ENCODE measurements around the gene TTC8.
A peak's percentile ranks its signal among the peaks of the same experiment; 100 is the strongest.
"Not testable (repeated sequence)": the region's sequence is repeated elsewhere in the genome, so short reads cannot be mapped to it uniquely, and the experiment has no call there.

TTC8 gene

DNA sequence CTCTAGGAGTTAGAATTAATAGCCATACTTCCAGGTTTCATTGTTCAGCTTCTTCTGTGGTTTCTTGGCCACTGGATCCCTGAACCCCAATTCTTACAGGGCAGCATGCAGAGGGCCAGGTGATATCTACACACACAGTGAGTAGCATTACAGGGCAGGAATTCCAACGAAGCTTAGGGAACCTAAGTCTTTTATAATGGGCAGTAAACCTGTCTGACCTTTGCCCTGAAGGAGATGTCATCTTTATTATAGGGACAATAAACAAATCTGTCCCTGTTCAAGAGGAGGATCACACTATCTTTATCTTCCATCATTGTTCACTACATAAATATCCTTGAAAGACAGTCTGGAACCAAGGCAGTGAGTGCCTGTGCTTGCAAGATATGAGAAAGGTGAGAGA, 20.0 kb upstream of the TTC8 start:
- DNase-seq (no peak), ATAC-seq (no peak)
- Mint-ChIP-seq H3K27me3 (peaks cover 35% of the 10 kb centered on the region), H3K27ac (no peak overlapping the region), H3K4me1 (no peaks in the 10 kb centered on the region), H3K36me3 (ENCODE audit: low read depth) (no peaks in the 10 kb centered on the region), H3K9me3 (peaks cover 4% of the 10 kb centered on the region), H3K4me3 (no peak overlapping the region)

- no peak for DNase-seq
- no peaks in the 10 kb centered on the region for H3K4me1 Mint-ChIP-seq
- no peak overlapping the region for H3K4me3 Mint-ChIP-seq
- H3K27ac Mint-ChIP-seq, result no peak overlapping the region
- H3K9me3 Mint-ChIP-seq, result peaks cover 4% of the 10 kb centered on the region
- peaks cover 18% of the 10 kb centered on the region for H3K27me3 Mint-ChIP-seq
- no peaks in the 10 kb centered on the region for H3K36me3 Mint-ChIP-seq (ENCODE audit: low read depth)
- no peak for ATAC-seq
These were observed 16.1 kb upstream of the TTC8 start for GRCh38 chr14:88808359-88808758.

DNA sequence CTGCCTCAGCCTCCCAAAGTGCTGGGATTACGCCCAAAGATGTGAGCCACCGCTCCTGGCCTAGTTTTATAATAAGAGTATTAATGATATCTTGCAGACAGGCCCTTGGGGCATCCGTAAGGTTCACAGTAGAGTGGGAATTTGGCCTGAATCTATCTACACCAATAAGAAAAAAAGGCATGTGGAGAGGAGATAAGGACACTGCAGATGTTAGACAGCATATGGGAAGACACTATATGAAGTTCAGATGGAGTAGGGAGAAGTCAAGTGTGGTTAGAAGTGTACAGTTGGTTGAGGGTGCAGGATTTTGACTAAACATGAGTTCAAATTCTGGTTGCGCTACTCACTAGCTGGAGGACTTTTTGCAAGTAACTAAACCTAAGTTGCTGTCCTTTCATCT, 8.5 kb upstream of the TTC8 start:
- Mint-ChIP-seq H3K36me3 (ENCODE audit: low read depth) (no peaks in the 10 kb centered on the region), H3K4me3 (no peak overlapping the region), H3K27ac (no peak overlapping the region), H3K9me3 (no peaks in the 10 kb centered on the region), H3K4me1 (no peaks in the 10 kb centered on the region), H3K27me3 (peaks cover 9% of the 10 kb centered on the region)
- DNase-seq (no peak), ATAC-seq (no peak)

- H3K27me3 Mint-ChIP-seq, result peaks cover 9% of the 10 kb centered on the region
- ATAC-seq, result no peak
These were observed 6.4 kb upstream of the TTC8 start for GRCh38 chr14:88818018-88818417.

DNA sequence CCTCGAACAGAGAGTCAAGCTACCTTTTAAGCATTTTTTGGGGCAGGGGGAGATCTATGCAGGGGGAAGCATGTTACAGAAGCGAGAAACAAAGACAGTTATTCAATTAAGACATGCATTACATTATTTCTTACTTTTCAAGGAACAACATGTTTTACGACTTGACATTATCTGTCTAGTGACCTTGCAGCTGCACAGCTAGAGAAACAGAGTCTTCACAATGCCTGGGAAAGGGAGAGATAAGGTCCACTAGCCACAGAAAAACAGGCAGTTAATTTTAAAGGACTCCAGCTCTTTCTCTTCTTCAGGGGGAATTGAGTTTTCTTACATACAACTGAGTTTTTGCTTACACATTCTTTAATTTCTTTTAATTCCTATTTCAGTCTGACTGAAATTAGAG, 4.8 kb upstream of the TTC8 start:
- not testable (repeated sequence) for H3K4me1 Mint-ChIP-seq; H3K36me3 Mint-ChIP-seq (ENCODE audit: low read depth); H3K27ac Mint-ChIP-seq; H3K27me3 Mint-ChIP-seq; H3K9me3 Mint-ChIP-seq; ATAC-seq; H3K4me3 Mint-ChIP-seq; DNase-seq

More at GRCh38 chr14:88818018-88818417, 6.4 kb upstream of the TTC8 start:
- Mint-ChIP-seq H3K4me1 (no peaks in the 10 kb centered on the region), H3K36me3 (ENCODE audit: low read depth) (no peaks in the 10 kb centered on the region), H3K27ac (no peak overlapping the region), H3K4me3 (no peak overlapping the region), H3K9me3 (no peaks in the 10 kb centered on the region)
- DNase-seq, result no peak

DNA sequence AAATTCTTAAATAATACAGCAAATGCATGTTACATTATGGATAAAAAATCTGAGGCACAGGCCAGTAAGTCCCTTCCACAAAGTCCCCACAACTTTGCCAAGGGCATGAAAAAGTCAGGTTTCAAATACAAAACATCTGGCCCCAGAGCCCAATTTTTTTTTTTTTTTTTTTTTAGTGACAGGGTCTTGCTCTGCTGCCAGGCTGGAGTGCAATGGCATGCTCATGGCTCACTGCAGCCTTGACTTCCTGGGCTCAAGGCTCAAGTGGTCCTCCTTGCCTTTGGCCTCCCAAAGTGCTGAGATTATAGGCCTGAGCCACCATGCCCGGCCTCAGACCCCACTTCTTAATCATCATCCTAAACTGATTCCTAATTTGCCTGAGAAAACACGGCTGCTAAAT, 3.1 kb upstream of the TTC8 start:
- H3K27me3 Mint-ChIP-seq, result peaks cover 9% of the 10 kb centered on the region
- ATAC-seq (no peak), DNase-seq (no peak)
- no peak overlapping the region for H3K27ac Mint-ChIP-seq
- H3K36me3 Mint-ChIP-seq (ENCODE audit: low read depth), result no peaks in the 10 kb centered on the region
- H3K4me3 Mint-ChIP-seq, result no peak overlapping the region
- H3K4me1 Mint-ChIP-seq, result peaks cover 12% of the 10 kb centered on the region
- no peaks in the 10 kb centered on the region for H3K9me3 Mint-ChIP-seq

GRCh38 chr14:88821888-88822287, 2.6 kb upstream of the TTC8 start:
- Mint-ChIP-seq H3K4me1 (peaks cover 12% of the 10 kb centered on the region), H3K27me3 (peaks cover 9% of the 10 kb centered on the region), H3K36me3 (ENCODE audit: low read depth) (no peaks in the 10 kb centered on the region), H3K9me3 (no peaks in the 10 kb centered on the region), H3K4me3 (no peak overlapping the region), H3K27ac (no peak overlapping the region)
- DNase-seq, result no peak
- ATAC-seq, result no peak

- Mint-ChIP-seq H3K36me3 (ENCODE audit: low read depth) (no peaks in the 10 kb centered on the region), H3K9me3 (no peaks in the 10 kb centered on the region), H3K27me3 (peaks cover 3% of the 10 kb centered on the region), H3K4me1 (peaks cover 12% of the 10 kb centered on the region), H3K4me3 (peak overlapping the region; percentile 95), H3K27ac (peak overlapping the region; percentile 98)
- no peak for ATAC-seq
- no peak for DNase-seq
These were observed 510 bp upstream of the TTC8 start for GRCh38 chr14:88823968-88824313.

DNA sequence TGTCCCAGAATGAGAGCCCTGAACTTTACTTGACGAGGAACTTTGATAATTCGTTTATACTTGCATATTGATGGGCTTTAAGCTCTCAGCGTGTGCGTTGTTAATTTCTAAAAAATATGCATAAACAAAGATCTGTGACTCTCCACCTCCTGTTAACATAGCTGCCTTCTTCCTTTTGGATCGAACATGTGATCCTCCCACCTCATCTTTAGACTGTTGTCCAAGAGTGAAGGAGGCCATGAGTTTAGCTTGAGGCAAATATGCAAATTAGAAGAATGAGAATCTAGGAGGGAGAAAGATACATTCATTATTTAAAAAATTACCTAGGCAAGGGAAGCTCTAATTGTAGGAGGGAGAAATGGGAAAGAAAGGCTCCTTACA, 617 bp downstream of the TTC8 start:
- no peak for DNase-seq
- H3K27me3 Mint-ChIP-seq, result peaks cover 3% of the 10 kb centered on the region
- peak overlapping the region; percentile 95 for H3K4me3 Mint-ChIP-seq
- H3K4me1 Mint-ChIP-seq, result peaks cover 13% of the 10 kb centered on the region
- no peaks in the 10 kb centered on the region for H3K36me3 Mint-ChIP-seq (ENCODE audit: low read depth)
- ATAC-seq, result no peak
- no peaks in the 10 kb centered on the region for H3K9me3 Mint-ChIP-seq
- H3K27ac Mint-ChIP-seq, result peak overlapping the region; percentile 59

DNA sequence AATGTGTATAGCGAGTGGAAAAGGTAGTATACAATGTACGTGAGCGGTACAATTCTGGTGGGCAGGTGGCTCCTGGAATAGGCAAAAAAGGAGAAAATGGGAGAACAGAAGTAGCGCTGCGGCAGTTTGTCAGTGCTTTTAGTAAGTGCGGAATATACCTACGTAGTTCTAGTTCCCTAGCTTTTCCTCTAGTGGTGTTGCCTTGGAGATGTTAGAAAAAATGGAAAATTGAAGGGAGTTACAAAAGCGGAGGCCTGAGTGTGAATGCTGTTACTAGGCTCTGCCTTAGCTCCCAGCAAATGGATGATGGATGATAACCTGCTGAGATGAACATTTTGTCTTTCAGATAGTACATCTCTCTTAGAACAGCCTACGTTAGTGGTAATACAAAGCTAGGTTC, 1.1 kb downstream of the TTC8 start:
- ATAC-seq, result no peak
- DNase-seq, result no peak
- Mint-ChIP-seq H3K4me1 (peaks cover 13% of the 10 kb centered on the region), H3K27ac (peak overlapping the region; percentile 59), H3K9me3 (no peaks in the 10 kb centered on the region), H3K27me3 (peaks cover 3% of the 10 kb centered on the region), H3K4me3 (peak overlapping the region; percentile 95), H3K36me3 (ENCODE audit: low read depth) (no peaks in the 10 kb centered on the region)

DNA sequence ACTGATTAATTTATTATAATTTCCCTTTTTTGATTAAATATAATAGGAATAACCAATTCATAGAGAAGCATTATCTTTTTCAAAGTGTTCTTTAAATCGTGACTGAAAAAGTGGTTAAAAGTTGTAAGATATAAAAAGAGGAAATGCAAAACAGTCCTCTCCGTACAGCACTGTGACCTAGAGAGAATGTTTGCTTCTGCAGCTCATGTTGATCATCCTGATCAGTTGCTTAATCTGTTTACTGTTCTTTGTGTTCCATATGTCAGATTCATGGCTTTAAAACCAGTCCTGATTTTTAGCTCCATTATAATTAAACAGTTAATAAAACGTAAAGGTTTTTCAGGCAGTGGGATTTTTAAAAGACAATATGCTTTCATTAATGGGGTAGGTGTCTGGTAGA, 4.7 kb downstream of the TTC8 start:
- Mint-ChIP-seq H3K27me3 (peaks cover 5% of the 10 kb centered on the region), H3K4me3 (no peak overlapping the region), H3K9me3 (no peaks in the 10 kb centered on the region), H3K27ac (no peak overlapping the region), H3K4me1 (peaks cover 17% of the 10 kb centered on the region), H3K36me3 (ENCODE audit: low read depth) (no peaks in the 10 kb centered on the region)
- no peak for ATAC-seq
- DNase-seq, result no peak

DNA sequence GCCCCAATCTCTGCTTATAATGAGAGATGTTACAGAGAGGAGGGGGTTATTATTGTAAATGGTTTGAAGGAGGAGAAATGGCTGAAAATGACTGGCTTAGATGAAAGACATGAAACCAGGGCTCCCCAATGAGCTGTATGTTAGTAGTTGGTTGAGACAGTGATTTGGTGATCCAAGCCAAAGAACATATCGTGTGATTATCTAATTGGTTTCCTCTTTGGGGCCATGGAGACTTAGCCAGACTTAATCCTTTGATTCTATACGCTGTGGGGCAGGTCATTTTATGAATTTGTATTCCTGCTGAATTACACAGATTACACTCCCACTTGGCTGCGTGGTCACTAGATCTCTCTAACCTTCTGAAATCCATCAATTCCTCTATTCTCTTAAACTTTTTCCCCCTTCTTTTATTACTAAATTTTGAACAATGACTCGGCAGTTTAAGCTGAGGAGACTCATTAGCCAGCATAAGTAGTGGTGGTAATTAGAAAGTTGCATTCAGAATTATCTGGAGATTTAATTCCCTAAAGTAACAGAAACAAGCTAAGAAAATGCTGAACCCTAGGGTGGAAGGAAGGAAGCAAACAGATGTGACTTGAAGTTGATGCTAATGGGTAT, 5.3 kb downstream of the TTC8 start:
- Mint-ChIP-seq H3K9me3 (no peaks in the 10 kb centered on the region), H3K36me3 (ENCODE audit: low read depth) (no peaks in the 10 kb centered on the region), H3K27me3 (peaks cover 5% of the 10 kb centered on the region), H3K4me3 (no peak overlapping the region), H3K4me1 (peaks cover 15% of the 10 kb centered on the region), H3K27ac (no peak overlapping the region)
- DNase-seq (no peak), ATAC-seq (no peak)

DNA sequence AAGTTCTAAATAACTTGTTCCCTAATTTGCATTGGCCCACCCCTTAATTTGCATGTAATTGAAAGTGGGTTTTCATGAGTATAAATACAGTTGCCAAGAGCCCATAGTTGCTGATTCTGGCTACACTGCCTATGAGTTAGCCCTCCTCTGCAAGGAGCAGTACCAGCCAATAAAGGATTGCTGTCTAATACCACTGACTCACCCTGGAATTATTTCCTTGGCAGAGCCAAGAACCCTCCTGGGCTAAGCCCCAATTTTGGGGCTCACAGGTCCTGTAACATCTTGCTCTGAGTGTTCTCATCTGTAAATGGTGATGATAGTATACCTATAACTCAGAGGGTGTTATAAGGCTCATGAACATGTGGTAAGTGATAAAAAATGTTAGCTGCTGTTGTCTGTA, 6.8 kb downstream of the TTC8 start:
- Mint-ChIP-seq H3K27ac (no peak overlapping the region), H3K4me1 (peaks cover 9% of the 10 kb centered on the region), H3K9me3 (no peaks in the 10 kb centered on the region), H3K36me3 (ENCODE audit: low read depth) (no peaks in the 10 kb centered on the region), H3K4me3 (no peak overlapping the region), H3K27me3 (peaks cover 2% of the 10 kb centered on the region)
- ATAC-seq, result no peak
- no peak for DNase-seq

DNA sequence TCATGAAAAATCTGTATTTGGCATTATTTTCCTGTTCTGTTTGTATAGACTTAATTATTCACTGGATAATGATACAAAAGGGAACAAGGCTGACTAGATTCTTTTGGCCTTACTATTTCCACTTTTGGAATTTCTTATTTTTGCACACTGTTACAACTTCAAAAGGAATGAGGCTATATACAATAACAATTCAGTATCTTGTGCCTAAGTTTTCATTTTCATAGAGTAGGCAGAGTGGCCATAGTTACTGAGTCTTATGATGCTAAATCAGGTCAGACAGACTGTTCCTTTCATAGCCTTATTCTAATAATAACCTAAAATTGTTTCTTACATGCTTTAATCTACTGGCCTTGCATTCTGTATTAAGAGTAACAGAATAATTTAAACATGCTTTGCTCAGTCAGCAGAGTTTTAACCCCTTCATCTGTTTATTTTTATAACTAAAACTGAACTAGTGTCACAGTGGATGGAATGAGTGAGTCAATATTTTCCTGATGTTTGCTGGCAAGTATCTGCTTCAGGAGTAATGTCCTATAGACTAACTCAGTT, 10.5 kb downstream of the TTC8 start:
- Mint-ChIP-seq H3K9me3 (no peaks in the 10 kb centered on the region), H3K36me3 (ENCODE audit: low read depth) (no peaks in the 10 kb centered on the region), H3K27ac (no peak overlapping the region), H3K4me1 (peaks cover 7% of the 10 kb centered on the region), H3K4me3 (no peak overlapping the region), H3K27me3 (peaks cover 5% of the 10 kb centered on the region)
- no peak for DNase-seq
- no peak for ATAC-seq

DNA sequence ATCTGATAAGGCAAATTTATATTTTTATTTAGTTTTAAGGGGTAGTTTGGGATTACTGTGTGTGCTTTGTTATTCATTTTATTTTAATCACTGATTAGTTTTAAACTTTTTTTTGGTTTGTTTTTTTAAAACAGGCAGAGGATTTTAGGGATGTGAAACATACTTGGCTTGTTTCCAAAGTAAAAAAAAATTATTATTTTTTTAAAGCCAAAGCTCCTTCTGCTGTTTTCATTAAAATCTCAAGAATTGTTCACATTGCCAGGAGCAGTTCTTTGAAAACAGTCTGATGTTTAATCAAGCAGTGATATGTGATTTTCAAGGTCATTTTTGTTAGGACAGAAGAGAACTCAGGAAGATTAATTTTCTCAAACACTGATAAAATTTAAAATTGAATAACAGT, 11.2 kb downstream of the TTC8 start:
- Mint-ChIP-seq H3K9me3 (no peaks in the 10 kb centered on the region), H3K4me3 (no peak overlapping the region), H3K4me1 (peaks cover 7% of the 10 kb centered on the region), H3K36me3 (ENCODE audit: low read depth) (no peaks in the 10 kb centered on the region), H3K27ac (no peak overlapping the region), H3K27me3 (peaks cover 5% of the 10 kb centered on the region)
- DNase-seq (no peak), ATAC-seq (no peak)

- Mint-ChIP-seq H3K4me1 (no peaks in the 10 kb centered on the region), H3K36me3 (ENCODE audit: low read depth) (no peaks in the 10 kb centered on the region), H3K9me3 (no peaks in the 10 kb centered on the region), H3K27ac (no peak overlapping the region), H3K27me3 (peaks cover 3% of the 10 kb centered on the region), H3K4me3 (no peak overlapping the region)
- DNase-seq (no peak), ATAC-seq (no peak)
These were observed 13.0 kb downstream of the TTC8 start for GRCh38 chr14:88837495-88837894.

All from activated naive CD8-positive, alpha-beta T cell treated with anti-CD3 and anti-CD28 coated beads, Interleukin-2, amount 50 U/mL, for 24 hours (primary cell).